ENCODE results near the gene MRPS9.

DNA sequence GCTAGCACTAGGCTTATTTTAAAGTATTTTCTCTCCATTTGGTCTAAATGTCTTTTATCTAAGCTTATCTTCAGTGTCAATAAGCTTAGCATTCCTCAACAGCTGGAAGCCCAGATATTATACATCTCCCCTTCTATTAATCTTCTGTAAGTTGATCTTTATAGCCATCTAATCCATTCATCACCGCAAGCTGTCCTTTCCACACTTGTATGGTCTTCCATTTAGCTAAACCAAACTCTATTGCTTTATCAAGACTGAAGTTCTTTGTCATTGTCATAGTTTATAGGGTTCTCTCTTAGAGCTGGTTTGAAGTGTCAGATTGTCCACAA, 102.3 kb downstream of the MRPS9 start:
- TF ChIP-seq FOXK2 (IDR thresholded peaks at IDR 0.05): no peak
- no peak for TF ChIP-seq CTCF (CRISPR knock-in tag; IDR thresholded peaks at IDR 0.05)
- no peak for TF ChIP-seq ZNF432 (CRISPR knock-in tag; IDR thresholded peaks at IDR 0.05; ENCODE audit: borderline replicate concordance)
- no peak for TF ChIP-seq GABPA (IDR thresholded peaks at IDR 0.05; ENCODE audit: low read depth, low read length)
- TF ChIP-seq GABPA (CRISPR knock-in tag; IDR thresholded peaks at IDR 0.05; ENCODE audit: low read depth): no peak
- no peak for TF ChIP-seq NCOA1 (CRISPR knock-in tag; IDR thresholded peaks at IDR 0.05)
- TF ChIP-seq, protein P1, sequence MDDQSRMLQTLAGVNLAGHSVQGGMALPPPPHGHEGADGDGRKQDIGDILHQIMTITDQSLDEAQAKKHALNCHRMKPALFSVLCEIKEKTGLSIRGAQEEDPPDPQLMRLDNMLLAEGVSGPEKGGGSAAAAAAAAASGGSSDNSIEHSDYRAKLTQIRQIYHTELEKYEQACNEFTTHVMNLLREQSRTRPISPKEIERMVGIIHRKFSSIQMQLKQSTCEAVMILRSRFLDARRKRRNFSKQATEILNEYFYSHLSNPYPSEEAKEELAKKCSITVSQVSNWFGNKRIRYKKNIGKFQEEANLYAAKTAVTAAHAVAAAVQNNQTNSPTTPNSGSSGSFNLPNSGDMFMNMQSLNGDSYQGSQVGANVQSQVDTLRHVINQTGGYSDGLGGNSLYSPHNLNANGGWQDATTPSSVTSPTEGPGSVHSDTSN (CRISPR knock-in tag; IDR thresholded peaks at IDR 0.05; ENCODE audit: borderline replicate concordance): no peak
- no peak for TF ChIP-seq REST (IDR thresholded peaks at IDR 0.05; ENCODE audit: borderline replicate concordance in 1 of 2, low read depth in 1 of 2, low read length in 2 of 2)
- TF ChIP-seq HNRNPK (IDR thresholded peaks at IDR 0.05; ENCODE audit: low read depth, low read length, poor library complexity, severe bottlenecking): no peak

All from HepG2 (cell line).